AML-193 (cell line): Measurements from ENCODE around the gene C1S.
A peak's percentile ranks its signal among the peaks of the same experiment; 100 is the strongest.
"Not testable (repeated sequence)": the region's sequence is repeated elsewhere in the genome, so short reads cannot be mapped to it uniquely, and the experiment has no call there.

Source experiments
- DNase-seq, 2 experiments: peaks; one replicate each; lab custom pipeline; 2025; lab: John Stamatoyannopoulos, UW

C1S gene

GRCh38 chr12:7102582-7102981 is 42.1 kb downstream of the C1S start:
- DNase-seq, result no peak

GRCh38 chr12:7103837-7104584 is 43.5 kb downstream of the C1S start:
- no peak for DNase-seq

- DNase-seq, result no peak
Measured at GRCh38 chr12:7106082-7106481, 45.6 kb downstream of the C1S start.

GRCh38 chr12:7107181-7107580 is 46.7 kb downstream of the C1S start:
- DNase-seq, result not testable (repeated sequence)

- DNase-seq, result peak in 1 of 2 experiments; percentile 26
Measured at GRCh38 chr12:7107636-7108002, 47.1 kb downstream of the C1S start.

GRCh38 chr12:7108003-7108795 is 47.7 kb downstream of the C1S start:
- peak; percentile 76 to 85 for DNase-seq

GRCh38 chr12:7108796-7109571 is 48.5 kb downstream of the C1S start, which contains the start of gene C1RL:
C1RL (minus strand) TSS chr12:7109214; CDS start chr12:7109180, 34 bp downstream.
- peak; percentile 63 to 73 for DNase-seq

- DNase-seq, result no peak
Measured at GRCh38 chr12:7109572-7109920, 49.0 kb downstream of the C1S start.

- DNase-seq, result no peak
Measured at GRCh38 chr12:7110661-7111060, 50.1 kb downstream of the C1S start.

- no peak for DNase-seq
Measured at GRCh38 chr12:7112041-7112440, 51.5 kb downstream of the C1S start.

GRCh38 chr12:7113389-7113871 is 52.9 kb downstream of the C1S start:
- DNase-seq, result peak; percentile 57 to 62

GRCh38 chr12:7114008-7114407 is 53.5 kb downstream of the C1S start:
- no peak for DNase-seq

GRCh38 chr12:7114851-7115250 is 54.3 kb downstream of the C1S start:
- no peak for DNase-seq

- DNase-seq, result no peak
Measured at GRCh38 chr12:7116196-7116595, 55.7 kb downstream of the C1S start.

- DNase-seq, result no peak
Measured at GRCh38 chr12:7116916-7117315, 56.4 kb downstream of the C1S start.

GRCh38 chr12:7117670-7118069 is 57.2 kb downstream of the C1S start:
- DNase-seq, result no peak

- DNase-seq, result no peak
Measured at GRCh38 chr12:7118881-7119280, 58.4 kb downstream of the C1S start.

- DNase-seq, result no peak
Measured at GRCh38 chr12:7120166-7120565, 59.6 kb downstream of the C1S start.
